ENCODE results near the gene DEFB126. TPM values are rescaled to one million over a fixed set of nuclear protein-coding genes. Genes with fewer than 3 reads are reported as not detected.

Gene DEFB126
- polyA plus RNA-seq, 1 experiment = not detected

DNA sequence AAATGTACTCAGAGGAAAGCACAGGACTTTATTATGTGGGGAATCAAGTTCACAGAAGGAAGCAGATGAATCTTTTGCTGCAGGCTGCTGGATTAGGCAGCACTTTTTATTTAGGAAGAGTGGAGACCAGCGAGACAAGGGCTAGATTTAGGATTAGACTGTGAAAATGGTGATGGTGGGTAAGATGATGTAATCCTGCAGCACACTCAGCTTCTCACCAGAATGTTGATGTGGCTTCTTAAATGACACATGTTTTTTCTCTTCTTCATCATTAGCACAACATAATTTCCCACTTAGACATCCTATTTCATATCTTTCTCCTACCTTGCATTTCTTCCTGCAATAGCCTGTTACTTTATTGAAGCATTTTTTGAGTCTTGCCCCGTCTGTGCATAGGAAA is 45.3 kb downstream of the DEFB126 start:
- ChIA-PET CTCF (no interaction called here), POLR2A (no interaction called here)
- DNase-seq (ENCODE audit: low read depth) = no peak
- H3K27me3 ChIP-seq (ENCODE audit: control insufficient read depth, insufficient read depth, low read length) = no peaks in the 10 kb centered on the region
- no peak overlapping the region for H3K4me3 ChIP-seq (ENCODE audit: low read depth, low read length)
- TF ChIP-seq, protein P1, sequence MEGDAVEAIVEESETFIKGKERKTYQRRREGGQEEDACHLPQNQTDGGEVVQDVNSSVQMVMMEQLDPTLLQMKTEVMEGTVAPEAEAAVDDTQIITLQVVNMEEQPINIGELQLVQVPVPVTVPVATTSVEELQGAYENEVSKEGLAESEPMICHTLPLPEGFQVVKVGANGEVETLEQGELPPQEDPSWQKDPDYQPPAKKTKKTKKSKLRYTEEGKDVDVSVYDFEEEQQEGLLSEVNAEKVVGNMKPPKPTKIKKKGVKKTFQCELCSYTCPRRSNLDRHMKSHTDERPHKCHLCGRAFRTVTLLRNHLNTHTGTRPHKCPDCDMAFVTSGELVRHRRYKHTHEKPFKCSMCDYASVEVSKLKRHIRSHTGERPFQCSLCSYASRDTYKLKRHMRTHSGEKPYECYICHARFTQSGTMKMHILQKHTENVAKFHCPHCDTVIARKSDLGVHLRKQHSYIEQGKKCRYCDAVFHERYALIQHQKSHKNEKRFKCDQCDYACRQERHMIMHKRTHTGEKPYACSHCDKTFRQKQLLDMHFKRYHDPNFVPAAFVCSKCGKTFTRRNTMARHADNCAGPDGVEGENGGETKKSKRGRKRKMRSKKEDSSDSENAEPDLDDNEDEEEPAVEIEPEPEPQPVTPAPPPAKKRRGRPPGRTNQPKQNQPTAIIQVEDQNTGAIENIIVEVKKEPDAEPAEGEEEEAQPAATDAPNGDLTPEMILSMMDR (IDR thresholded peaks at IDR 0.05; ENCODE audit: insufficient read depth, low read depth, low read length) = no peak
- H3K36me3 ChIP-seq (ENCODE audit: control insufficient read depth, insufficient read depth, low read length) = no peaks in the 10 kb centered on the region

DNA sequence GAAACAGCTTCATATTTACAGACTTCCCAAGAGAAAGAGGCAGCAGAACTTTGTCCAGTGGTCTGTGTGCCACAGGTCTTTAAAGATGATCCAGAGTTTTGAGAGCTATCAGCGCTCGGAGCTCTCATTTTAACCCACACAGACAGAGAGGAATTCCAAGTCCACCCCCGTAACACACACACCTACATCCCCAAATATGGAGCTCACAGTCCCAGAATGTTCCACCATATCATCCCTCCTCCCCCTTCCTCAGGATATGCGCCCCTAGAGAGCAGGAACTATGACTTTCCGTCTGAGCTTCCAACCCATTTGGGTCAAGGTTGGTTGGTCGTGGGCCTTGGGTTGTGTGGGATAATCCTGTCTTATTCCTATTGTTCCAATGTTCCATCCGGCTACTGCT is 47.2 kb downstream of the DEFB126 start, which contains the start of gene DEFB128:
Gene DEFB128, minus strand, starts transcription at position 101 of the 400 bp plus-strand sequence. Its CDS starts 88 bp downstream, at position 13.
- TF ChIP-seq, protein P1 (IDR thresholded peaks at IDR 0.05; ENCODE audit: insufficient read depth, low read depth, low read length) = no peak
- Histone ChIP-seq H3K27me3 (ENCODE audit: control insufficient read depth, insufficient read depth, low read length) (no peaks in the 10 kb centered on the region), H3K4me3 (ENCODE audit: low read depth, low read length) (no peak within 1 kb of the TSS), H3K36me3 (ENCODE audit: control insufficient read depth, insufficient read depth, low read length) (no peaks in the 10 kb centered on the region)
- ChIA-PET CTCF (interaction anchor here (0.9 kb wide), 1 partner anchor 10 kb away, joined by 3 read pairs; no protein-coding TSS in a partner anchor), POLR2A (no interaction called here)
- no peak for DNase-seq (ENCODE audit: low read depth)

Other genes with a start within 250 kb of the DEFB126 start
- not detected in 2 replicates for gene DEFB125, start 54.9 kb upstream of the DEFB126 start, polyA plus RNA-seq (2011; rRNA removed)
- not detected in 2 replicates for gene DEFB127, start 14.9 kb downstream of the DEFB126 start, polyA plus RNA-seq (2011; rRNA removed)
- gene DEFB128, start 47.1 kb downstream of the DEFB126 start, polyA plus RNA-seq (2011; rRNA removed) = not detected in 2 replicates
- not detected in 2 replicates for gene DEFB129, start 84.7 kb downstream of the DEFB126 start, polyA plus RNA-seq (2011; rRNA removed)
- not detected in 2 replicates for gene DEFB132, start 115.1 kb downstream of the DEFB126 start, polyA plus RNA-seq (2011; rRNA removed)
- gene C20orf96, start 148.2 kb downstream of the DEFB126 start, polyA plus RNA-seq (2011; rRNA removed) = 4.8 and 5.5 TPM in 2 replicates
- gene ZCCHC3, start 155.0 kb downstream of the DEFB126 start, polyA plus RNA-seq (2011; rRNA removed) = 7.1 and 8.3 TPM in 2 replicates
- gene SOX12, start 183.0 kb downstream of the DEFB126 start, polyA plus RNA-seq (2011; rRNA removed) = 3.6 TPM in 2 replicates
- 53.9 and 84.1 TPM in 2 replicates for gene NRSN2, start 204.5 kb downstream of the DEFB126 start, polyA plus RNA-seq (2011; rRNA removed)
- gene TRIB3, start 238.2 kb downstream of the DEFB126 start, polyA plus RNA-seq (2011; rRNA removed) = 98.0 and 126 TPM in 2 replicates

Data from BJ (cell line).